GM18858 (cell line): ENCODE data around the gene XDH.

ENCODE experiments used
- ATAC-seq: cut with Tn5 transposase; IDR thresholded peaks from one replicate; pipeline ENCODE4 v1.9.1; 2021; ENCODE audit not compliant: unreplicated experiment

The XDH gene

GRCh38 chr2:31366733-31367132 lies 47.8 kb downstream of the XDH start:
- ATAC-seq, result no peak

- no peak for ATAC-seq
These were observed 48.6 kb downstream of the XDH start for GRCh38 chr2:31365834-31366505.

- ATAC-seq, result no peak
These were observed 49.2 kb downstream of the XDH start for GRCh38 chr2:31365348-31365747.

GRCh38 chr2:31363956-31364750 lies 50.4 kb downstream of the XDH start:
- ATAC-seq, result no peak

- no peak for ATAC-seq
These were observed 52.0 kb downstream of the XDH start for GRCh38 chr2:31362581-31362980.

GRCh38 chr2:31359229-31359628 lies 55.3 kb downstream of the XDH start:
- no peak for ATAC-seq

GRCh38 chr2:31354837-31355236 lies 59.7 kb downstream of the XDH start:
- ATAC-seq, result no peak

GRCh38 chr2:31353179-31353578 lies 61.4 kb downstream of the XDH start:
- no peak for ATAC-seq

GRCh38 chr2:31349684-31350083 lies 64.9 kb downstream of the XDH start:
- no peak for ATAC-seq

- no peak for ATAC-seq
These were observed 65.4 kb downstream of the XDH start for GRCh38 chr2:31349160-31349559.

GRCh38 chr2:31348618-31349017 lies 65.9 kb downstream of the XDH start:
- no peak for ATAC-seq

GRCh38 chr2:31347750-31348149 lies 66.8 kb downstream of the XDH start:
- no peak for ATAC-seq

GRCh38 chr2:31347319-31347718 lies 67.2 kb downstream of the XDH start:
- ATAC-seq, result no peak

- ATAC-seq, result no peak
These were observed 70.1 kb downstream of the XDH start for GRCh38 chr2:31344447-31344846.

- ATAC-seq, result no peak
These were observed 73.2 kb downstream of the XDH start for GRCh38 chr2:31341351-31341750.

GRCh38 chr2:31339696-31340095 lies 74.8 kb downstream of the XDH start:
- ATAC-seq, result no peak

GRCh38 chr2:31337860-31338259 lies 76.7 kb downstream of the XDH start:
- no peak for ATAC-seq

- no peak for ATAC-seq
These were observed 77.3 kb downstream of the XDH start for GRCh38 chr2:31337197-31337596.

- no peak for ATAC-seq
These were observed 78.5 kb downstream of the XDH start for GRCh38 chr2:31335921-31336585.

GRCh38 chr2:31334311-31335026 lies 80.1 kb downstream of the XDH start:
- ATAC-seq, result no peak

- ATAC-seq, result no peak
These were observed 80.9 kb downstream of the XDH start for GRCh38 chr2:31333527-31334183.
